Measurements from ENCODE around the gene HDAC6. TPM values are rescaled to one million over a fixed set of nuclear protein-coding genes. Genes with fewer than 3 reads are reported as not detected.

The HDAC6 gene
- polyA plus RNA-seq, 1 donor (not counting 4 experiments of a cell fraction or from before 2014, with no cell fraction given) = 21.9 TPM

GRCh38 chrX:48824066-48824465 lies 22.2 kb downstream of the HDAC6 start:
- Histone ChIP-seq H3K27me3 (ENCODE audit: control insufficient read depth, extremely low read depth, insufficient read depth, low read length) (no peaks in the 10 kb centered on the region), H3K79me2 (ENCODE audit: control insufficient read depth, insufficient read depth, low read length) (no peaks in the 10 kb centered on the region), H2AFZ (ENCODE audit: control insufficient read depth, low read length) (no peak overlapping the region), H3K9me3 (ENCODE audit: control insufficient read depth, low read depth, low read length) (no peaks in the 10 kb centered on the region), H4K20me1 (ENCODE audit: control insufficient read depth, extremely low read depth, insufficient read depth, low read length) (no peaks in the 10 kb centered on the region), H3K4me2 (ENCODE audit: control insufficient read depth, extremely low read depth, insufficient read depth, low read depth, low read length) (no peak overlapping the region), H3K4me3 (ENCODE audit: control insufficient read depth in 2 of 3, extremely low read depth in 1 of 3, insufficient read depth in 2 of 3, low read depth in 1 of 3, low read length in 3 of 3) (no peak overlapping the region), H3K36me3 (ENCODE audit: control insufficient read depth in 2 of 2, extremely low read depth in 1 of 2, insufficient read depth in 2 of 2, low read length in 2 of 2) (no peaks in the 10 kb centered on the region), H3K9me1 (ENCODE audit: control insufficient read depth, extremely low read depth, insufficient read depth, low read length) (no peaks in the 10 kb centered on the region), H3K4me1 (ENCODE audit: control insufficient read depth, extremely low read depth, insufficient read depth, low read length) (no peaks in the 10 kb centered on the region), H3K27ac (ENCODE audit: control insufficient read depth, insufficient read depth, low read length) (no peak overlapping the region), H3K9ac (ENCODE audit: control insufficient read depth, extremely low read depth, insufficient read depth, low read length) (no peak overlapping the region)
- no peak for DNase-seq (ENCODE audit: low read depth, low spot score)
- TF ChIP-seq EZH2 (IDR thresholded peaks at IDR 0.05; ENCODE audit: low read length) (no peak), CTCF (optimal IDR thresholded peaks at IDR 0.05 in 1 of 3, IDR thresholded peaks at IDR 0.05 in 1 of 3, conservative IDR thresholded peaks at IDR 0.05 in 1 of 3; ENCODE audit: extremely low read depth in 1 of 3, insufficient read depth in 2 of 3, low read length in 3 of 3) (no peak)
- dilution Hi-C loops (cut with MboI; ENCODE audit: extremely low pct_ligation_motif_present, low sequenced_read_pairs) = no loop called here
- FAIRE-seq = no peak

- Histone ChIP-seq H3K4me2 (ENCODE audit: control insufficient read depth, extremely low read depth, insufficient read depth, low read depth, low read length) (no peak within 1 kb of the TSS), H3K4me1 (ENCODE audit: control insufficient read depth, extremely low read depth, insufficient read depth, low read length) (no peaks in the 10 kb centered on the region), H3K9me3 (ENCODE audit: control insufficient read depth, low read depth, low read length) (no peaks in the 10 kb centered on the region), H3K9ac (ENCODE audit: control insufficient read depth, extremely low read depth, insufficient read depth, low read length) (no peak within 1 kb of the TSS), H2AFZ (ENCODE audit: control insufficient read depth, low read length) (no peak within 1 kb of the TSS), H3K27me3 (ENCODE audit: control insufficient read depth, extremely low read depth, insufficient read depth, low read length) (peaks cover under 1% of the 10 kb centered on the region), H3K36me3 (ENCODE audit: control insufficient read depth in 2 of 2, extremely low read depth in 1 of 2, insufficient read depth in 2 of 2, low read length in 2 of 2) (no peaks in the 10 kb centered on the region), H3K4me3 (ENCODE audit: control insufficient read depth in 2 of 3, extremely low read depth in 1 of 3, insufficient read depth in 2 of 3, low read depth in 1 of 3, low read length in 3 of 3) (no peak within 1 kb of the TSS), H3K79me2 (ENCODE audit: control insufficient read depth, insufficient read depth, low read length) (no peaks in the 10 kb centered on the region), H3K9me1 (ENCODE audit: control insufficient read depth, extremely low read depth, insufficient read depth, low read length) (no peaks in the 10 kb centered on the region), H4K20me1 (ENCODE audit: control insufficient read depth, extremely low read depth, insufficient read depth, low read length) (no peaks in the 10 kb centered on the region), H3K27ac (ENCODE audit: control insufficient read depth, insufficient read depth, low read length) (no peak within 1 kb of the TSS)
- dilution Hi-C loops (cut with MboI; ENCODE audit: extremely low pct_ligation_motif_present, low sequenced_read_pairs) = no loop called here
- TF ChIP-seq EZH2 (IDR thresholded peaks at IDR 0.05; ENCODE audit: low read length) (no peak), CTCF (optimal IDR thresholded peaks at IDR 0.05 in 1 of 3, IDR thresholded peaks at IDR 0.05 in 1 of 3, conservative IDR thresholded peaks at IDR 0.05 in 1 of 3; ENCODE audit: extremely low read depth in 1 of 3, insufficient read depth in 2 of 3, low read length in 3 of 3) (no peak)
- DNase-seq (ENCODE audit: low read depth, low spot score) = no peak
- FAIRE-seq = no peak
These were observed 24.4 kb downstream of the HDAC6 start, which contains the start of gene ERAS for GRCh38 chrX:48826135-48826875. Gene ERAS, plus strand, starts transcription at chrX:48826513. Its CDS starts 2,611 bp downstream, at chrX:48829124.

Data from keratinocyte (primary cell).